HepG2 (cell line): ENCODE data around the gene CALY. TPM values are rescaled to one million over a fixed set of nuclear protein-coding genes. Genes with fewer than 3 reads are reported as not detected.

ENCODE experiments used
- CEBPB ChIP-seq: IDR thresholded peaks from 2 replicates; pipeline ENCODE4 v1.6.1; 2011; ENCODE audit warnings: low read depth, low read length, improper control_type of control experiment, borderline replicate concordance
- CREM ChIP-seq, 2 experiments: sonication (generic) in 1 of 2; formaldehyde crosslinking in 1 of 2; IDR thresholded peaks; 2 replicates each; pipeline versions ENCODE4 v1.4.0 to v1.6.1; 2016 to 2020; ENCODE audit warnings: antibody characterized with exemption in 1 of 2, mild to moderate bottlenecking in 1 of 2, missing genetic modification reagents in 1 of 2
- DPF2 ChIP-seq: sonication (generic); formaldehyde crosslinking; IDR thresholded peaks from 2 replicates; pipeline ENCODE4 v1.4.0; 2020; ENCODE audit warnings: mild to moderate bottlenecking, low read depth, missing genetic modification reagents, borderline replicate concordance
- ELF3 ChIP-seq: IDR thresholded peaks from 2 replicates; pipeline ENCODE4 v1.6.1; 2016; ENCODE audit warnings: missing genetic modification reagents, missing compliant biosample characterization
- FOSL2 ChIP-seq: sonication (generic); formaldehyde crosslinking; IDR thresholded peaks from 2 replicates; pipeline ENCODE4 v1.4.0; 2020; ENCODE audit warnings: missing genetic modification reagents
- FOXP1 ChIP-seq, 2 experiments: fragments of 450-650 bp in 1 of 2; IDR thresholded peaks; 2 replicates each; pipeline ENCODE4 v1.6.1; 2017 to 2018; ENCODE audit warnings: antibody characterized with exemption in 1 of 2
- HNF4A ChIP-seq: sonication (generic); formaldehyde crosslinking; IDR thresholded peaks from 2 replicates; pipeline ENCODE4 v1.4.0; 2020; ENCODE audit warnings: missing genetic modification reagents
- PRDM4 ChIP-seq: sonication (generic); formaldehyde crosslinking; IDR thresholded peaks from 2 replicates; pipeline ENCODE4 v1.9.0; 2021; ENCODE audit warnings: missing genetic modification reagents, borderline replicate concordance
- SKI ChIP-seq: fragments of 450-650 bp; IDR thresholded peaks from one replicate; pipeline ENCODE4 v1.6.1; 2018; ENCODE audit warnings: mild to moderate bottlenecking; ENCODE audit not compliant: partially characterized antibody
- TCF7L2 ChIP-seq: IDR thresholded peaks from 2 replicates; pipeline ENCODE4 v1.6.1; 2011; ENCODE audit warnings: mild to moderate bottlenecking, low read depth, low read length, moderate library complexity
- ZBTB20 ChIP-seq: sonication (generic); formaldehyde crosslinking; IDR thresholded peaks from 2 replicates; pipeline ENCODE4 v1.8.1; 2023; ENCODE audit warnings: missing genetic modification reagents, low read depth, mild to moderate bottlenecking, borderline replicate concordance
- ZNF292 ChIP-seq: sonication (generic); formaldehyde crosslinking; IDR thresholded peaks from 2 replicates; pipeline ENCODE4 v1.8.1; 2022; ENCODE audit warnings: mild to moderate bottlenecking, low read depth, missing genetic modification reagents, borderline replicate concordance
- ZNF550 ChIP-seq: sonication (generic); formaldehyde crosslinking; IDR thresholded peaks from 2 replicates; pipeline ENCODE4 v1.4.0; 2020; ENCODE audit warnings: mild to moderate bottlenecking, missing genetic modification reagents, borderline replicate concordance
- polyA plus RNA-seq, 8 experiments: library from polyadenylated mRNA; depleted of rRNA in 3 of 8; stranded (reverse) in 7 of 8; unstranded in 1 of 8; fragments of >200 nt; fragmentation: Illumina TruSeq in 4 of 8; extraction: Trizol in 4 of 8; gene quantifications; 2 replicates each; pipeline versions ENCODE4 v1.2.1 to v1.2.3, GENCODE V29; 2011 to 2016; ENCODE audit warnings: low read depth in 4 of 8, missing spikeins in 1 of 8, mixed read lengths in 1 of 8; ENCODE audit not compliant: insufficient read depth in 1 of 8
- total RNA-seq, 5 experiments: library from RNA; depleted of rRNA; stranded (reverse); fragments of >200 nt; fragmentation: Illumina TruSeq; extraction: Trizol; gene quantifications; 2 replicates each; pipeline ENCODE4 v1.2.3, GENCODE V29; 2016; ENCODE audit warnings: low read depth in 1 of 5
- TF ChIP-seq, protein P1 (sequence below): sonication (generic); formaldehyde crosslinking; IDR thresholded peaks from 2 replicates; pipeline ENCODE4 v1.4.0; 2020; ENCODE audit warnings: missing genetic modification reagents, borderline replicate concordance
- TF ChIP-seq, protein P2 (sequence below): IDR thresholded peaks from 2 replicates; pipeline ENCODE4 v1.6.1; 2016; ENCODE audit warnings: control low read depth
- TF ChIP-seq, protein P3 (sequence below): IDR thresholded peaks from 2 replicates; pipeline ENCODE4 v1.6.1; 2016; ENCODE audit warnings: missing compliant biosample characterization, missing genetic modification reagents, borderline replicate concordance
- TF ChIP-seq, protein P4 (sequence below): sonication (generic); formaldehyde crosslinking; conservative IDR thresholded peaks from 2 replicates; pipeline ENCODE4 v1.8.1; 2023; ENCODE audit warnings: missing genetic modification reagents

The CALY gene
- total and polyA plus RNA-seq, 2 of the 13 experiments (the other 11 are each of a cell fraction or from before 2014, with no cell fraction given) = 0.08 TPM; not detected in 1

DNA sequence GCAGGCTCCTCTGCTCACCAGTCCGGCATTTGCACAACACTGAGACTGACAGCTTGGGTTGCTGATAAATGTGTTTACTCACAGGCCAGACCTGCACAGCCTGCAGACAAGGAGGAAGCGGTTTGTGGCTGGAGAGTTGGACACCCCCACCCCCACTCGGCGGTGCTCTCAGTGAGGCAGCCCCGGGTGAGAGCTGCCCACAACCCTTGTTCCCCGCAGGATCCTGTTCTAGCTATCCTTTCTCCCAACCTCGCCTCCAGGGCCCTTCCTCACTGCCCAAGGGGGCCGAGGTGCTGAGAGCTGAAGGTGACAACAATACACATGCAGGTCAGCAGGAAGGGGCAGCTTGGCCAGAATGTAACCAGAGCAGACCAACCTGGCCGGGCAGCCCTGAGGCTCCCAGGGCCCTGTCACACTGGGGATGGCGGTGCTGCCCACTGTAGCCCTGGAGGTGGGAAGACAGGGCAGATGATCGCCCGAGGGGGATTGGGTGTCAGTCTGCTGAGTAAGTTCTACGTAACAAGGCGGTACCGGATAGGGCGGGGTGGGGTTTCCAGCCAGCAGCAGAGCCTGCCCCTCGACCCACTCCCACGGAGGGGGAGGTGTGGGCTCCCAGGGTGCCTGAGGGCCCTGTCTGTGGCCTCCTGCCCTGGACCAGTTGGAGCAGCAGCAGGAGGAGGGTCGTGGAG is 58.0 kb downstream of the CALY start (continued):
- TF ChIP-seq, protein P1, sequence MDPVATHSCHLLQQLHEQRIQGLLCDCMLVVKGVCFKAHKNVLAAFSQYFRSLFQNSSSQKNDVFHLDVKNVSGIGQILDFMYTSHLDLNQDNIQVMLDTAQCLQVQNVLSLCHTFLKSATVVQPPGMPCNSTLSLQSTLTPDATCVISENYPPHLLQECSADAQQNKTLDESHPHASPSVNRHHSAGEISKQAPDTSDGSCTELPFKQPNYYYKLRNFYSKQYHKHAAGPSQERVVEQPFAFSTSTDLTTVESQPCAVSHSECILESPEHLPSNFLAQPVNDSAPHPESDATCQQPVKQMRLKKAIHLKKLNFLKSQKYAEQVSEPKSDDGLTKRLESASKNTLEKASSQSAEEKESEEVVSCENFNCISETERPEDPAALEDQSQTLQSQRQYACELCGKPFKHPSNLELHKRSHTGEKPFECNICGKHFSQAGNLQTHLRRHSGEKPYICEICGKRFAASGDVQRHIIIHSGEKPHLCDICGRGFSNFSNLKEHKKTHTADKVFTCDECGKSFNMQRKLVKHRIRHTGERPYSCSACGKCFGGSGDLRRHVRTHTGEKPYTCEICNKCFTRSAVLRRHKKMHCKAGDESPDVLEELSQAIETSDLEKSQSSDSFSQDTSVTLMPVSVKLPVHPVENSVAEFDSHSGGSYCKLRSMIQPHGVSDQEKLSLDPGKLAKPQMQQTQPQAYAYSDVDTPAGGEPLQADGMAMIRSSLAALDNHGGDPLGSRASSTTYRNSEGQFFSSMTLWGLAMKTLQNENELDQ (CRISPR knock-in tag) = no peak
- TF ChIP-seq PRDM4 (CRISPR knock-in tag) (no peak), FOSL2 (CRISPR knock-in tag) (0 out of 2 replicates have a peak, but pooled peaks have one; percentile 22), ZBTB20 (CRISPR knock-in tag) (peak; percentile 43; the same call in 1 of the 2 replicates), DPF2 (CRISPR knock-in tag) (no peak), FOXP1 (IDR thresholded peaks at IDR 0.05) (no peak), FOXP1 (CRISPR knock-in tag; IDR thresholded peaks at IDR 0.05) (peak; percentile 73), ZNF550 (0 out of 2 replicates have a peak, but pooled peaks have one; percentile 36), ZNF292 (CRISPR knock-in tag) (peak; percentile 40; the same call in 1 of the 2 replicates), SKI (peak; percentile 69), TCF7L2 (0 out of 2 replicates have a peak, but pooled peaks have one; percentile 8), CEBPB (peak; percentile 65; the same call in 1 of the 2 replicates), ELF3 (CRISPR knock-in tag) (peak; percentile 64), CREM (IDR thresholded peaks at IDR 0.05) (peak; percentile 2; the same call in 1 of the 2 replicates), CREM (CRISPR knock-in tag; IDR thresholded peaks at IDR 0.05) (no peak), HNF4A (CRISPR knock-in tag) (no peak)
- TF ChIP-seq, protein P2, sequence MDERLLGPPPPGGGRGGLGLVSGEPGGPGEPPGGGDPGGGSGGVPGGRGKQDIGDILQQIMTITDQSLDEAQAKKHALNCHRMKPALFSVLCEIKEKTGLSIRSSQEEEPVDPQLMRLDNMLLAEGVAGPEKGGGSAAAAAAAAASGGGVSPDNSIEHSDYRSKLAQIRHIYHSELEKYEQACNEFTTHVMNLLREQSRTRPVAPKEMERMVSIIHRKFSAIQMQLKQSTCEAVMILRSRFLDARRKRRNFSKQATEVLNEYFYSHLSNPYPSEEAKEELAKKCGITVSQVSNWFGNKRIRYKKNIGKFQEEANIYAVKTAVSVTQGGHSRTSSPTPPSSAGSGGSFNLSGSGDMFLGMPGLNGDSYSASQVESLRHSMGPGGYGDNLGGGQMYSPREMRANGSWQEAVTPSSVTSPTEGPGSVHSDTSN = peak; percentile 72; the same call in 1 of the 2 replicates
- TF ChIP-seq, protein P3, sequence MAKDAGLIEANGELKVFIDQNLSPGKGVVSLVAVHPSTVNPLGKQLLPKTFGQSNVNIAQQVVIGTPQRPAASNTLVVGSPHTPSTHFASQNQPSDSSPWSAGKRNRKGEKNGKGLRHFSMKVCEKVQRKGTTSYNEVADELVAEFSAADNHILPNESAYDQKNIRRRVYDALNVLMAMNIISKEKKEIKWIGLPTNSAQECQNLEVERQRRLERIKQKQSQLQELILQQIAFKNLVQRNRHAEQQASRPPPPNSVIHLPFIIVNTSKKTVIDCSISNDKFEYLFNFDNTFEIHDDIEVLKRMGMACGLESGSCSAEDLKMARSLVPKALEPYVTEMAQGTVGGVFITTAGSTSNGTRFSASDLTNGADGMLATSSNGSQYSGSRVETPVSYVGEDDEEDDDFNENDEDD = no peak
- TF ChIP-seq, protein P4, sequence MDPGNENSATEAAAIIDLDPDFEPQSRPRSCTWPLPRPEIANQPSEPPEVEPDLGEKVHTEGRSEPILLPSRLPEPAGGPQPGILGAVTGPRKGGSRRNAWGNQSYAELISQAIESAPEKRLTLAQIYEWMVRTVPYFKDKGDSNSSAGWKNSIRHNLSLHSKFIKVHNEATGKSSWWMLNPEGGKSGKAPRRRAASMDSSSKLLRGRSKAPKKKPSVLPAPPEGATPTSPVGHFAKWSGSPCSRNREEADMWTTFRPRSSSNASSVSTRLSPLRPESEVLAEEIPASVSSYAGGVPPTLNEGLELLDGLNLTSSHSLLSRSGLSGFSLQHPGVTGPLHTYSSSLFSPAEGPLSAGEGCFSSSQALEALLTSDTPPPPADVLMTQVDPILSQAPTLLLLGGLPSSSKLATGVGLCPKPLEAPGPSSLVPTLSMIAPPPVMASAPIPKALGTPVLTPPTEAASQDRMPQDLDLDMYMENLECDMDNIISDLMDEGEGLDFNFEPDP = no peak
